Measurements from ENCODE around the gene EPN2. TPM values are rescaled to one million over a fixed set of nuclear protein-coding genes. Genes with fewer than 3 reads are reported as not detected.

The EPN2 gene
- polyA plus RNA-seq, 1 donor (not counting 4 experiments of a cell fraction or from before 2014, with no cell fraction given), result 30.2 TPM

DNA sequence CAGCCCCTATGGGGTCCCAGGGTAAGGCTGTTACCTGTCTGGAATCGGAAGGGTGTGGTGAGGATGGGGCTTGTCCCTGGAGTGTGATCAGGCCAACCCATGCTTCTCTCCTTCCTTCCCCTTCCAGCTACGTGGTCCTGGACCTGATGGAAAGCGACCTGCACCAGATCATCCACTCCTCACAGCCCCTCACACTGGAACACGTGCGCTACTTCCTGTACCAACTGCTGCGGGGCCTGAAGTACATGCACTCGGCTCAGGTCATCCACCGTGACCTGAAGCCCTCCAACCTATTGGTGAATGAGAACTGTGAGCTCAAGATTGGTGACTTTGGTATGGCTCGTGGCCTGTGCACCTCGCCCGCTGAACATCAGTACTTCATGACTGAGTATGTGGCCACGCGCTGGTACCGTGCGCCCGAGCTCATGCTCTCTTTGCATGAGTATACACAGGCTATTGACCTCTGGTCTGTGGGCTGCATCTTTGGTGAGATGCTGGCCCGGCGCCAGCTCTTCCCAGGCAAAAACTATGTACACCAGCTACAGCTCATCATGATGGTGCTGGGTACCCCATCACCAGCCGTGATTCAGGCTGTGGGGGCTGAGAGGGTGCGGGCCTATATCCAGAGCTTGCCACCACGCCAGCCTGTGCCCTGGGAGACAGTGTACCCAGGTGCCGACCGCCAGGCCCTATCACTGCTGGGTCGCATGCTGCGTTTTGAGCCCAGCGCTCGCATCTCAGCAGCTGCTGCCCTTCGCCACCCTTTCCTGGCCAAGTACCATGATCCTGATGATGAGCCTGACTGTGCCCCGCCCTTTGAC is 143.5 kb downstream of the EPN2 start:
- dilution Hi-C loops (cut with MboI; ENCODE audit: extremely low pct_ligation_motif_present, low sequenced_read_pairs), result no loop called here
- no peak for TF ChIP-seq EZH2 (IDR thresholded peaks at IDR 0.05; ENCODE audit: low read length)
- TF ChIP-seq, protein P1, sequence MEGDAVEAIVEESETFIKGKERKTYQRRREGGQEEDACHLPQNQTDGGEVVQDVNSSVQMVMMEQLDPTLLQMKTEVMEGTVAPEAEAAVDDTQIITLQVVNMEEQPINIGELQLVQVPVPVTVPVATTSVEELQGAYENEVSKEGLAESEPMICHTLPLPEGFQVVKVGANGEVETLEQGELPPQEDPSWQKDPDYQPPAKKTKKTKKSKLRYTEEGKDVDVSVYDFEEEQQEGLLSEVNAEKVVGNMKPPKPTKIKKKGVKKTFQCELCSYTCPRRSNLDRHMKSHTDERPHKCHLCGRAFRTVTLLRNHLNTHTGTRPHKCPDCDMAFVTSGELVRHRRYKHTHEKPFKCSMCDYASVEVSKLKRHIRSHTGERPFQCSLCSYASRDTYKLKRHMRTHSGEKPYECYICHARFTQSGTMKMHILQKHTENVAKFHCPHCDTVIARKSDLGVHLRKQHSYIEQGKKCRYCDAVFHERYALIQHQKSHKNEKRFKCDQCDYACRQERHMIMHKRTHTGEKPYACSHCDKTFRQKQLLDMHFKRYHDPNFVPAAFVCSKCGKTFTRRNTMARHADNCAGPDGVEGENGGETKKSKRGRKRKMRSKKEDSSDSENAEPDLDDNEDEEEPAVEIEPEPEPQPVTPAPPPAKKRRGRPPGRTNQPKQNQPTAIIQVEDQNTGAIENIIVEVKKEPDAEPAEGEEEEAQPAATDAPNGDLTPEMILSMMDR (optimal IDR thresholded peaks at IDR 0.05 in 1 of 3, IDR thresholded peaks at IDR 0.05 in 1 of 3, conservative IDR thresholded peaks at IDR 0.05 in 1 of 3; ENCODE audit: extremely low read depth in 1 of 3, insufficient read depth in 2 of 3, low read length in 3 of 3), result no peak
- peaks cover 21% of the 10 kb centered on the region for H3K79me2 ChIP-seq (ENCODE audit: control insufficient read depth, insufficient read depth, low read length)
- peaks cover 21% of the 10 kb centered on the region for H3K4me1 ChIP-seq (ENCODE audit: control insufficient read depth, extremely low read depth, insufficient read depth, low read length)
- H2AFZ ChIP-seq (ENCODE audit: control insufficient read depth, low read length), result no peak overlapping the region
- no peak overlapping the region for H3K27ac ChIP-seq (ENCODE audit: control insufficient read depth, insufficient read depth, low read length)
- H3K36me3 ChIP-seq (ENCODE audit: control insufficient read depth in 2 of 2, extremely low read depth in 1 of 2, insufficient read depth in 2 of 2, low read length in 2 of 2), result peaks cover 27 to 33% of the 10 kb centered on the region in 2 experiments
- no peak overlapping the region for H3K9ac ChIP-seq (ENCODE audit: control insufficient read depth, extremely low read depth, insufficient read depth, low read length)
- DNase-seq (ENCODE audit: low read depth, low spot score) (no peak), FAIRE-seq (no peak)
- no peaks in the 10 kb centered on the region for H3K9me3 ChIP-seq (ENCODE audit: control insufficient read depth, low read depth, low read length)
- H4K20me1 ChIP-seq (ENCODE audit: control insufficient read depth, extremely low read depth, insufficient read depth, low read length), result no peaks in the 10 kb centered on the region
- peaks cover 3% of the 10 kb centered on the region for H3K9me1 ChIP-seq (ENCODE audit: control insufficient read depth, extremely low read depth, insufficient read depth, low read length)
- H3K4me3 ChIP-seq (ENCODE audit: control insufficient read depth in 2 of 3, extremely low read depth in 1 of 3, insufficient read depth in 2 of 3, low read depth in 1 of 3, low read length in 3 of 3), result no peak overlapping the region
- H3K27me3 ChIP-seq (ENCODE audit: control insufficient read depth, extremely low read depth, insufficient read depth, low read length), result no peaks in the 10 kb centered on the region
- H3K4me2 ChIP-seq (ENCODE audit: control insufficient read depth, extremely low read depth, insufficient read depth, low read depth, low read length), result no peak overlapping the region

DNA sequence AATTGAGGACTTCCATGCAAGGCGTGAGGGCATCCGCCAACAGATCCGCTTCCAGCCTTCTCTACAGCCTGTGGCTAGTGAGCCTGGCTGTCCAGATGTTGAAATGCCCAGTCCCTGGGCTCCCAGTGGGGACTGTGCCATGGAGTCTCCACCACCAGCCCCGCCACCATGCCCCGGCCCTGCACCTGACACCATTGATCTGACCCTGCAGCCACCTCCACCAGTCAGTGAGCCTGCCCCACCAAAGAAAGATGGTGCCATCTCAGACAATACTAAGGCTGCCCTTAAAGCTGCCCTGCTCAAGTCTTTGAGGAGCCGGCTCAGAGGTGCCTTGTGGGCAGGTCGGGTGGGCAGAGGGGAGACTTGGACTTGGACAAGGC is 144.2 kb downstream of the EPN2 start:
- DNase-seq (ENCODE audit: low read depth, low spot score), result no peak
- Histone ChIP-seq H2AFZ (ENCODE audit: control insufficient read depth, low read length) (no peak overlapping the region), H3K9me3 (ENCODE audit: control insufficient read depth, low read depth, low read length) (no peaks in the 10 kb centered on the region), H3K36me3 (ENCODE audit: control insufficient read depth in 2 of 2, extremely low read depth in 1 of 2, insufficient read depth in 2 of 2, low read length in 2 of 2) (peaks cover 27 to 33% of the 10 kb centered on the region in 2 experiments), H3K79me2 (ENCODE audit: control insufficient read depth, insufficient read depth, low read length) (peaks cover 21% of the 10 kb centered on the region), H3K9ac (ENCODE audit: control insufficient read depth, extremely low read depth, insufficient read depth, low read length) (no peak overlapping the region), H3K4me3 (ENCODE audit: control insufficient read depth in 2 of 3, extremely low read depth in 1 of 3, insufficient read depth in 2 of 3, low read depth in 1 of 3, low read length in 3 of 3) (no peak overlapping the region), H3K4me1 (ENCODE audit: control insufficient read depth, extremely low read depth, insufficient read depth, low read length) (peaks cover 25% of the 10 kb centered on the region), H3K27ac (ENCODE audit: control insufficient read depth, insufficient read depth, low read length) (no peak overlapping the region), H3K4me2 (ENCODE audit: control insufficient read depth, extremely low read depth, insufficient read depth, low read depth, low read length) (no peak overlapping the region), H3K27me3 (ENCODE audit: control insufficient read depth, extremely low read depth, insufficient read depth, low read length) (no peaks in the 10 kb centered on the region), H3K9me1 (ENCODE audit: control insufficient read depth, extremely low read depth, insufficient read depth, low read length) (peaks cover 3% of the 10 kb centered on the region), H4K20me1 (ENCODE audit: control insufficient read depth, extremely low read depth, insufficient read depth, low read length) (no peaks in the 10 kb centered on the region)
- no peak for FAIRE-seq
- TF ChIP-seq, protein P1 (optimal IDR thresholded peaks at IDR 0.05 in 1 of 3, IDR thresholded peaks at IDR 0.05 in 1 of 3, conservative IDR thresholded peaks at IDR 0.05 in 1 of 3; ENCODE audit: extremely low read depth in 1 of 3, insufficient read depth in 2 of 3, low read length in 3 of 3), result no peak
- TF ChIP-seq EZH2 (IDR thresholded peaks at IDR 0.05; ENCODE audit: low read length), result no peak
- dilution Hi-C loops (cut with MboI; ENCODE audit: extremely low pct_ligation_motif_present, low sequenced_read_pairs), result no loop called here

All from keratinocyte (primary cell).